ENCODE measurements around the gene SLC5A11. TPM values are rescaled to one million over a fixed set of nuclear protein-coding genes. Genes with fewer than 3 reads are reported as not detected.
A peak's percentile ranks its signal among the peaks of the same experiment; 100 is the strongest.
"Not testable (repeated sequence)": the region's sequence is repeated elsewhere in the genome, so short reads cannot be mapped to it uniquely, and the experiment has no call there.

Gene SLC5A11
- total RNA-seq (2014; rRNA removed; shearing (Covaris generic)) = 0.05 TPM in 1 of 2 replicates, not detected in the other

- no peak for DNase-seq (ENCODE audit: low spot score)
Observed at GRCh38 chr16:24845726-24846547, at the start of gene SLC5A11. TSS of gene SLC5A11 (plus strand) at chr16:24845963. CDS start at chr16:24858644, 12,681 bp downstream.

- peak; percentile 13 for DNase-seq (ENCODE audit: low spot score)
Observed at GRCh38 chr16:24800586-24800985, 45.2 kb upstream of the SLC5A11 start.

GRCh38 chr16:24801761-24802302 is 43.9 kb upstream of the SLC5A11 start:
- no peak for DNase-seq (ENCODE audit: low spot score)

GRCh38 chr16:24805484-24805883 is 40.3 kb upstream of the SLC5A11 start:
- no peak for DNase-seq (ENCODE audit: low spot score)

GRCh38 chr16:24807301-24807700 is 38.5 kb upstream of the SLC5A11 start:
- no peak for DNase-seq (ENCODE audit: low spot score)

- no peak for DNase-seq (ENCODE audit: low spot score)
Observed at GRCh38 chr16:24810951-24811843, 34.6 kb upstream of the SLC5A11 start.

GRCh38 chr16:24812813-24813212 is 33.0 kb upstream of the SLC5A11 start:
- DNase-seq (ENCODE audit: low spot score) = not testable (repeated sequence)

GRCh38 chr16:24815021-24815420 is 30.7 kb upstream of the SLC5A11 start:
- no peak for DNase-seq (ENCODE audit: low spot score)

- DNase-seq (ENCODE audit: low spot score) = no peak
Observed at GRCh38 chr16:24816688-24817087, 29.1 kb upstream of the SLC5A11 start.

- DNase-seq (ENCODE audit: low spot score) = no peak
Observed at GRCh38 chr16:24819462-24820040, 26.2 kb upstream of the SLC5A11 start.

- DNase-seq (ENCODE audit: low spot score) = no peak
Observed at GRCh38 chr16:24820522-24820921, 25.2 kb upstream of the SLC5A11 start.

GRCh38 chr16:24821129-24821528 is 24.6 kb upstream of the SLC5A11 start:
- DNase-seq (ENCODE audit: low spot score) = no peak

GRCh38 chr16:24822542-24822941 is 23.2 kb upstream of the SLC5A11 start:
- DNase-seq (ENCODE audit: low spot score) = no peak

- DNase-seq (ENCODE audit: low spot score) = no peak
Observed at GRCh38 chr16:24822974-24823373, 22.8 kb upstream of the SLC5A11 start.

- no peak for DNase-seq (ENCODE audit: low spot score)
Observed at GRCh38 chr16:24825696-24826095, 20.1 kb upstream of the SLC5A11 start.

- no peak for DNase-seq (ENCODE audit: low spot score)
Observed at GRCh38 chr16:24826096-24826690, 19.6 kb upstream of the SLC5A11 start.

GRCh38 chr16:24826817-24827566 is 18.8 kb upstream of the SLC5A11 start:
- no peak for DNase-seq (ENCODE audit: low spot score)

GRCh38 chr16:24829153-24829552 is 16.6 kb upstream of the SLC5A11 start:
- DNase-seq (ENCODE audit: low spot score) = no peak

- no peak for DNase-seq (ENCODE audit: low spot score)
Observed at GRCh38 chr16:24833352-24833751, 12.4 kb upstream of the SLC5A11 start.

GRCh38 chr16:24834459-24835335 is 11.1 kb upstream of the SLC5A11 start:
- DNase-seq (ENCODE audit: low spot score) = peak; percentile 47

All from A172 (cell line).